Cardiac septum (tissue), 1 donor: ENCODE results near the gene CACNA1C. TPM values are rescaled to one million over a fixed set of nuclear protein-coding genes. Genes with fewer than 3 reads are reported as not detected.
"Not testable (repeated sequence)": the region's sequence is repeated elsewhere in the genome, so short reads cannot be mapped to it uniquely, and the experiment has no call there.

Experiments used
- DNase-seq: peaks from one replicate; pipeline ENCODE4 v3.0.0-alpha.2; 2020; ENCODE audit warnings: low spot score
- intact Hi-C: fragments of 100-400 bp; cut with DNase I; formaldehyde crosslinking; loops from one replicate; pipeline ENCODE4 v1.14.0; 2022
- total RNA-seq: library from RNA; stranded (reverse); fragmentation: NEBNext Ultra II Directional; extraction: Animal tissue kit (Norgen Biotek cat#: 25700); gene quantifications from one replicate; pipeline ENCODE4 v1.2.1, GENCODE V29; 2021
- donor health status: DM: no; HTN: no; CAD: no.

Gene CACNA1C
- total RNA-seq, 1 donor from 2014 or later, result 182 TPM

- DNase-seq, result peak; percentile 61
- intact Hi-C loops, result no loop called here
Observed at GRCh38 chr12:2691345-2692071, 638.7 kb downstream of the CACNA1C start.

GRCh38 chr12:2692080-2692479 is 639.3 kb downstream of the CACNA1C start:
- no peak for DNase-seq
- intact Hi-C loops, result no loop called here

GRCh38 chr12:2693244-2693860 is 640.6 kb downstream of the CACNA1C start:
- intact Hi-C loops, result no loop called here
- no peak for DNase-seq

- no peak for DNase-seq
- intact Hi-C loops, result no loop called here
Observed at GRCh38 chr12:2693980-2694610, 641.3 kb downstream of the CACNA1C start.

GRCh38 chr12:2696136-2696535 is 643.3 kb downstream of the CACNA1C start:
- no peak for DNase-seq
- intact Hi-C loops, result no loop called here

- intact Hi-C loops, result no loop called here
- DNase-seq, result no peak
Observed at GRCh38 chr12:2697057-2697800, 644.4 kb downstream of the CACNA1C start.

- no peak for DNase-seq
- intact Hi-C loops, result no loop called here
Observed at GRCh38 chr12:2698566-2698965, 645.8 kb downstream of the CACNA1C start.

GRCh38 chr12:2710701-2711100 is 657.9 kb downstream of the CACNA1C start:
- no peak for DNase-seq
- intact Hi-C loops, result no loop called here

GRCh38 chr12:2719392-2719791 is 666.6 kb downstream of the CACNA1C start:
- DNase-seq, result no peak
- intact Hi-C loops, result no loop called here

- DNase-seq, result no peak
- intact Hi-C loops, result no loop called here
Observed at GRCh38 chr12:2722806-2723205, 670.0 kb downstream of the CACNA1C start.

- DNase-seq, result no peak
- intact Hi-C loops, result no loop called here
Observed at GRCh38 chr12:2732290-2732689, 679.5 kb downstream of the CACNA1C start.

- intact Hi-C loops, result no loop called here
- no peak for DNase-seq
Observed at GRCh38 chr12:2733493-2734355, 680.9 kb downstream of the CACNA1C start.

GRCh38 chr12:2735432-2735831 is 682.6 kb downstream of the CACNA1C start:
- DNase-seq, result no peak
- intact Hi-C loops, result no loop called here

GRCh38 chr12:2737656-2738241 is 685.0 kb downstream of the CACNA1C start:
- intact Hi-C loops, result no loop called here
- DNase-seq, result no peak

GRCh38 chr12:2739069-2739468 is 686.3 kb downstream of the CACNA1C start:
- DNase-seq, result no peak
- intact Hi-C loops, result no loop called here

GRCh38 chr12:2739832-2740641 is 687.2 kb downstream of the CACNA1C start:
- no peak for DNase-seq
- intact Hi-C loops, result no loop called here

GRCh38 chr12:2742037-2742436 is 689.2 kb downstream of the CACNA1C start:
- intact Hi-C loops, DNase-seq: not testable (repeated sequence)

GRCh38 chr12:2743478-2743877 is 690.7 kb downstream of the CACNA1C start:
- intact Hi-C loops, result no loop called here
- DNase-seq, result no peak
